Calu3 (cell line): ENCODE measurements around the gene PHETA1. TPM values are rescaled to one million over a fixed set of nuclear protein-coding genes. Genes with fewer than 3 reads are reported as not detected.

Experiments used
- BruUV-seq: library from RNA; stranded (reverse); fragments of 400-500 nt; replicated peaks from 2 replicates; lab custom pipeline; 2021; lab: Mats Ljungman, UMichigan
- CTCF ChIA-PET: fragments of 300-600 bp; sonication (Branson Sonifier 250); formaldehyde crosslinking; loops from one replicate; lab custom pipeline; 2022; ENCODE audit warnings: antibody characterized with exemption; lab: Charles Lee
- DNase-seq: peaks from one replicate; pipeline ENCODE4 v3.0.0; 2022
- H3K27ac Mint-ChIP-seq: one replicate; pipeline ENCODE4 v1.8.0; 2022; ENCODE audit warnings: mixed read lengths; ENCODE audit not compliant: unreplicated experiment
- H3K27me3 Mint-ChIP-seq: one replicate; pipeline ENCODE4 v1.8.0; 2022; ENCODE audit warnings: mixed read lengths; ENCODE audit not compliant: unreplicated experiment
- H3K36me3 Mint-ChIP-seq: one replicate; pipeline ENCODE4 v1.8.0; 2022; ENCODE audit warnings: mild to moderate bottlenecking, moderate library complexity, mixed read lengths; ENCODE audit not compliant: insufficient read depth, unreplicated experiment
- H3K4me1 Mint-ChIP-seq: one replicate; pipeline ENCODE4 v1.8.0; 2022; ENCODE audit warnings: mild to moderate bottlenecking, low read depth, mixed read lengths; ENCODE audit not compliant: unreplicated experiment
- H3K4me3 Mint-ChIP-seq: one replicate; pipeline ENCODE4 v1.8.0; 2022; ENCODE audit warnings: mild to moderate bottlenecking, low read depth, moderate library complexity, mixed read lengths; ENCODE audit not compliant: unreplicated experiment
- H3K9me3 Mint-ChIP-seq: one replicate; pipeline ENCODE4 v1.8.0; 2022; ENCODE audit warnings: low read depth, mixed read lengths; ENCODE audit not compliant: unreplicated experiment
- CTCF ChIP-seq: fragments of 200-600 bp; IDR thresholded peaks from one replicate; pipeline ENCODE4 v1.8.0; 2022; ENCODE audit warnings: antibody characterized with exemption; ENCODE audit not compliant: unreplicated experiment
- intact Hi-C: fragments of 100-400 bp; cut with micrococcal nuclease; formaldehyde crosslinking; loops from one replicate; pipeline ENCODE4 v1.10.0; 2022; ENCODE audit not compliant: unreplicated experiment
- total RNA-seq: library from RNA; stranded (reverse); gene quantifications from 2 replicates; pipeline ENCODE4 v1.2.3, GENCODE V29; 2022

The PHETA1 gene
- total RNA-seq, 1 experiment from 2014 or later, result 20.7 TPM

DNA sequence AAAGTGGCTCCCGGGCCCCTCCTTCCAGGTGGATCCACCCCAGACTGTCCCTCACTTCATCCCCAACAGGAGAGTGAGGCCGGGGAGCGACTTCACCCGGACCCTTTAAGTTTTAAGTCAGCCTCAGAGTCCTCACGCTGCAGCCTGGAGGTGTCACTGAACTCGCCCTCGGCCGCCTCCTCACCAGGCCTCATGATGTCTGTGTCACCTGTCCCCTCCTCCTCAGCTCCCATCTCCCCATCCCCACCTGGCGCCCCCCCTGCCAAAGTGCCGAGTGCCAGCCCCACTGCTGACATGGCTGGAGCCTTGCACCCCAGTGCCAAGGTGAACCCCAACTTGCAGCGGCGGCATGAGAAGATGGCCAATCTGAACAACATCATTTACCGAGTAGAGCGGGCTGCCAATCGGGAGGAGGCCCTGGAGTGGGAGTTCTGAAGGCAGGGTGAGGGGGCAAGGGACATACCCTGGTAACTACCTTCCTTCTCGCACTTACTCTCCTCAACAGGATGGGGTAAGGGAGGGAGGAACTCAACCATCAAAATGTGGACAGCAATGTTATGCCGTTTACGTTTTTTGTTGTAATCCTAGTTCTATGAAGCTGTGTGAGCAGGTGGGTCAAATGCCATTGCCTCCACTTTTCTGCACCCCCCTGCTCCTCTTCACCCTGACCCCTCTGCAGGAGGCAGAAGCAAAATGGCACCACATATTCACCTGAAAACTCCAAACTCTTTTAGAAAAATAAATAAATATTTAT, 20.8 kb downstream of the PHETA1 start:
- H3K27ac Mint-ChIP-seq, result no peak overlapping the region
- intact Hi-C loops, result no loop called here
- TF ChIP-seq CTCF, result no peak
- CTCF ChIA-PET, result no interaction called here
- no peaks in the 10 kb centered on the region for H3K36me3 Mint-ChIP-seq
- H3K9me3 Mint-ChIP-seq, result no peaks in the 10 kb centered on the region
- DNase-seq, result no peak
- no peak overlapping the region for H3K4me3 Mint-ChIP-seq
- BruUV-seq, result no TSS peak
- no peaks in the 10 kb centered on the region for H3K4me1 Mint-ChIP-seq
- peaks cover 4% of the 10 kb centered on the region for H3K27me3 Mint-ChIP-seq

- BruUV-seq, result no TSS peak
- H3K4me1 Mint-ChIP-seq, result peaks cover 8% of the 10 kb centered on the region
- no peak for DNase-seq
- TF ChIP-seq CTCF, result no peak
- no peaks in the 10 kb centered on the region for H3K9me3 Mint-ChIP-seq
- H3K4me3 Mint-ChIP-seq, result no peak overlapping the region
- no peaks in the 10 kb centered on the region for H3K36me3 Mint-ChIP-seq
- intact Hi-C loops, result no loop called here
- no peak overlapping the region for H3K27ac Mint-ChIP-seq
- H3K27me3 Mint-ChIP-seq, result no peaks in the 10 kb centered on the region
- CTCF ChIA-PET, result no interaction called here
Observed at GRCh38 chr12:111344254-111344875, 24.5 kb downstream of the PHETA1 start.

- no peak for DNase-seq
- Mint-ChIP-seq H3K27me3 (no peaks in the 10 kb centered on the region), H3K27ac (no peak overlapping the region), H3K9me3 (no peaks in the 10 kb centered on the region), H3K4me1 (peaks cover 8% of the 10 kb centered on the region), H3K36me3 (no peaks in the 10 kb centered on the region), H3K4me3 (no peak overlapping the region)
- intact Hi-C loops, result no loop called here
- no TSS peak for BruUV-seq
- TF ChIP-seq CTCF, result no peak
- CTCF ChIA-PET, result no interaction called here
Observed at GRCh38 chr12:111343181-111343580, 25.7 kb downstream of the PHETA1 start.

- CTCF ChIA-PET, result no interaction called here
- no peaks in the 10 kb centered on the region for H3K27me3 Mint-ChIP-seq
- H3K4me3 Mint-ChIP-seq, result no peak overlapping the region
- no peaks in the 10 kb centered on the region for H3K36me3 Mint-ChIP-seq
- no peak for TF ChIP-seq CTCF
- intact Hi-C loops, result no loop called here
- peaks cover 8% of the 10 kb centered on the region for H3K4me1 Mint-ChIP-seq
- no TSS peak for BruUV-seq
- H3K27ac Mint-ChIP-seq, result no peak overlapping the region
- DNase-seq, result no peak
- no peaks in the 10 kb centered on the region for H3K9me3 Mint-ChIP-seq
Observed at GRCh38 chr12:111342376-111342775, 26.5 kb downstream of the PHETA1 start.
